HG02642 (cell line): Measurements from ENCODE around the gene ZNF609.
A peak's percentile ranks its signal among the peaks of the same experiment; 100 is the strongest.
"Not testable (repeated sequence)": the region's sequence is repeated elsewhere in the genome, so short reads cannot be mapped to it uniquely, and the experiment has no call there.

Experiments used
- ATAC-seq: cut with Tn5 transposase; IDR thresholded peaks from one replicate; pipeline ENCODE4 v1.9.1; 2021; ENCODE audit warnings: mild to moderate bottlenecking; ENCODE audit not compliant: unreplicated experiment, poor library complexity

ZNF609 gene

DNA sequence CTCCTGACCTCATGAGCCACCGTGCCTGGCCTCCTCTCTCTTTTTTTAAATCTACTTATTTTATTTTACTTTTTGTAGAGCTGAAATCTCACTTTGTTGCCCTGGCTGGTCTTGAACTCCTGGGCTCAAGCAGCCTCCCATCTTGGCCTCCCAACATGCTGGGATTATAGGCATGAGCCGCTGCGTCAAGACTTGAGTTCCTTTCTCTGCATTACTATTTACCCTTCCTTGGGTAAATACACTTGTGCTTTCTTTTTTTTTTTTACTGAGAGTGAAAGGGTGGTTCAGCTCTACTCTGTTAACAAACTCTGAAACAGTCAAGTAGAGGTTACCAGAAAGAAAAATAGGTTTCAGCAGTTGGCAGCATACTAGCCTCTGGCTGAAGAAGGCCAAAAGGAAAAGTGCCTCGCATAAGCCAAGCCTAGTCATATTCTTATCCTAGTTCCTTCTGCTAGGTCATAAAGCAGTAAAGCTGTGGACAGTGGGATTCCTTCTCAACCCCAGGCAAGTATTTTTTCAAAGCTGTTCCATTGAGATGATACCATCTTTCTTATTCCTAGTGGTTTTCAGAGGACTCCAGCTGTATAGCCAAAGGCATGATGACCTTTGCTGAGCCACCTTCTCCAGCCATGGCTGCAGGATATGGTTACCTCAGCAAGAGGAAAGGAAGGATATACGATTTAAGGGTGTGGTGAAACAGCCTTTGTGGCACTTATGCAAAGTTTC lies 179.9 kb downstream of the ZNF609 start:
- no peak for ATAC-seq

DNA sequence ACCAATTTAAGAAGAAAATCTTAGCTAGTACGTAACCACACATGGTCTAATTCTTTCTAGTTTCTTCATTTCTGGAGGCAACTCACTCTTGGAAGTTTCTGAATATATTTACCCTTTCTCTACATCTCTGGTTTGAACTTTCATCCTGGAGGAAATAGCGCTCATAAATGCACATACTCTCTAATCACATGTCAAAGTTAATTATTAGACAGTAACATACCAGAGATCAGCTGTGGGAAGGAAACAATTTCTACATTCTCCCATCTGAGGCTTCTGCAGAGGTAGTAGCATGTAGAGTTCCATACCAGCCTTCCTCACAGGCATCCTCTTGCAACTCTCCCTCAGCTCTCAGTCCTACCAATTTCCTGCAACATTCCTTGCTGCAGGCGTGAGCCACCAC lies 182.5 kb downstream of the ZNF609 start:
- ATAC-seq: no peak

DNA sequence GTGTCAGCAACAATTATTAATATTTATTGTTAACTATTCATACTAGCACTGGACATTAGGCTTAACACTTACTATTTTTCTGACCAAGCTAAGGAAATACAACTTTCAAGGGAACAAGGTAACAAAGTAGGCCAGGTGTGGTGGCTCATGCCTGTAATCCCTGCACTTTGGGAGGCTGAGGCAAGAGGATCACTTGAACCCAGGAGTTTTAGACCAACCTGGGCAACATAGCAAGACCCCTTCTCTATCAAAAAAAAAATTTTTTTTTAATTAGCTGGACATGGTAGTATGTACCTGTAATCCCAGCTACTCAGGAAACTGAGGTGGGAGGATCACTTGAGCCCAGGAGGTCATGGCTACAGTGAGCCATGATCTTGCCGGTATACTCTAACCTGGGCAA lies 183.3 kb downstream of the ZNF609 start:
- ATAC-seq: no peak

DNA sequence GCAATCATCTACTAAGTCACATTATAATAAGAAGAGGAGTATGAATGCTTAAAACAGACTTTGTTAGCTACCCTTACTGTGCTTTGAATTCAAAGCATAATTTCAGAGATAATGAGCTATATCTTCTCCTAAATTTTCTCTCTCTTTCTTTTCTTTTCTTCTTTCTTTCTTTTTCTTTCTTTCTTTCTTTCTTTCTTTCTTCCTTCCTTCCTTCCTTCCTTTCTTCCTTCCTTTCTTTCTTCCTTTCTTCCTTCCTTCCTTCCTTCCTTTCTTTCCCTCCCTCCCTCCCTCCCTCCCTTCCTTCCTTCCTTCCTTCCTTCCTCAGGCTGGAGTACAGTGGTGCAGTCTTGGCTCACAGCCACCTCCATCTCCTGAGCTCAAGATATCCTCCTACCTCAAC lies 184.4 kb downstream of the ZNF609 start:
- not testable (repeated sequence) for ATAC-seq

DNA sequence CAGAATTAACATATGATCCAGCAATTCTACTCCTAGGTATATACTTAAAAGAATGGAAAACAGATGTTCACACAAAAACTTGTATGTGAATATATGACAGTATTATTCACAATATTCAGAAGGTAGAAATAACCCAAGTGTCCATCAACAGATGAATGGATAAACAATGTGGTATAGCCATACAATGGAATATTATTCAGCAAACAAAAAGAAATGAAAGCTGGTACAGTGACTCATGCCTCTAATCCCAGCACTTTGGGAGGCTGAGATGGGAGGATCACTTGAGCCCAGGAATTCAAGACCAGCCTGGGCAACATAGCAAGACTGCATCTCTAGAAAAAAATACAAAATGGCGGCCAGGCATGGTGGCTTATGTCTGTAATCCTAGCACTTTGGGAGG lies 185.6 kb downstream of the ZNF609 start:
- no peak for ATAC-seq

- no peak for ATAC-seq
Observed at GRCh38 chr15:64647367-64647766, 187.0 kb downstream of the ZNF609 start.

DNA sequence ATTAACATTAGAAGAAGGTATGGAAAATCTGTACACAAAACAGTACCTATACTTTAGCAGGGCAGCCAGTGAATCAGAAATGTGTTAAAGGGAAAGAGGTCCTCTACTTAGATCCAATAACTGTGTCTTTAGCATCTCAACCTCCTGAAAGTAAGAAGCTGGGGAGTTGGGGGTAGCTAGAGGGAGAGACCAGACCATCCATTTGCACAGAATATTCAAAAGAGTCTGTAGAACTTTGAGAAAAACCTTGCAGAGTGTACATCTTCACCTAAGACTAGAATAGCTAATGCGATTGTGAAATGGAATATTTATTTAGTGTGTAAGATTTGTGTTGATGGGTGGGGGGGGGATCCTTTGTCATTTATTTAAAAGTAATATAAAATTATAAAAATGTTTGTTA lies 190.2 kb downstream of the ZNF609 start:
- no peak for ATAC-seq

- peak; percentile 73 for ATAC-seq
Observed at GRCh38 chr15:64651601-64652191, 191.3 kb downstream of the ZNF609 start.

DNA sequence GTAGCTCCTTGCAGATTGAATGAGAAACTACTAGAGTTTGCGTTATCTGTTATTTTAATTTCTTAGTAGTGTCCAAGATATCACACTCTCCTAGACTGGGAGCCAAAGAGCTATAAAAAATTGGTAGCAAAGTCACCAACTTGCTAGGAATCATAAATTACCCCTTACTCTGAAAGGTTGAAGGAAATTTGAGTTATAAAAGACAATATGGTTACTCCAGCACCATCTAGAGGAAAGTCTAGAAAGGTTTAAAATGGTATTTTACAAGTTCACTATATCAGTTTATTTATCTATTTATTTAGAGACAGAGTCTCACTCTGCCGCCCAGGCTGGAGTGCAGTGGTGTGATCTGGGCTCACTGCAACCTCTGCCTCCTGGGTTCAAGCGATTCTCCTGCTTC lies 193.4 kb downstream of the ZNF609 start:
- no peak for ATAC-seq

DNA sequence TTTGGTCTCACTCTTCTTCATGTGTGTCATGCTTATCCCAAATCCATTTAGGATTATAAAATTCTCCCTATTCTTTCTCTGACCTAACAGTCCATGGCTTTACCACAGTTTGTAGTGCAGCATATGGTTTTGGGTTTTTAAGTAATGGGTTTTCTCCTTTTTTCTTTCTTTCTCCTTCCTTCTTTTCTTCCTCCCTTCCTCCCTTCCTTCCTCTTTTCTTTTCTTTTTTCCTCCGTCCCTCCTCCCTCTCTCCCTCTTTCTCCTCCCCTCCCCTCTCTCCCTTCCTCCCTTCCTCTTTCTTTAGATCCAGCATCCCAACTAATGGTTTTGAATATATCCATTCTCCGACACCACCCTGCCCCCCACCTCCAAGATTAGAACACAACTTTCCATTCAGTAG lies 196.1 kb downstream of the ZNF609 start:
- ATAC-seq: no peak

- peak; percentile 55 for ATAC-seq
Observed at GRCh38 chr15:64665179-64665578, 204.8 kb downstream of the ZNF609 start.

DNA sequence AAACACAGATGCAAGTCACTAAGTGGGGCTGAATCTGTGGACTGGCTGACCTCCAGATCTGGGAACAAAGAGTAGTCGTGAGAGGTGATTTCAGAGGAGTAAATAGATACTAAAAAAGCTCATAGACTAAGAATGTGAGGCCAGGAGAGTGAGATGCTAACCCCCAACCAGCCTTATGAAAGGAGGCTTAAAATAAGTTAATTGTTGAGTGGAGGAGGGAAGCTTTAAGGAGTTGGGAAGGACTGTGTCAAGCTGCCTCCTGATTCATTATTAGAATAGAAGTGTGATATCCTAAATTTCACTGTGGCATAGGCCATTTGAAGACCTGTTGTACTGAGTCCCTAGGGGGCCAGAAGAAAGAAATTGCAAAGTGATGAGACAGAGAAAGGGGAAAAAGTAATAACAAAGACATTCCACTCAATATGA lies 207.4 kb downstream of the ZNF609 start:
- ATAC-seq: no peak

DNA sequence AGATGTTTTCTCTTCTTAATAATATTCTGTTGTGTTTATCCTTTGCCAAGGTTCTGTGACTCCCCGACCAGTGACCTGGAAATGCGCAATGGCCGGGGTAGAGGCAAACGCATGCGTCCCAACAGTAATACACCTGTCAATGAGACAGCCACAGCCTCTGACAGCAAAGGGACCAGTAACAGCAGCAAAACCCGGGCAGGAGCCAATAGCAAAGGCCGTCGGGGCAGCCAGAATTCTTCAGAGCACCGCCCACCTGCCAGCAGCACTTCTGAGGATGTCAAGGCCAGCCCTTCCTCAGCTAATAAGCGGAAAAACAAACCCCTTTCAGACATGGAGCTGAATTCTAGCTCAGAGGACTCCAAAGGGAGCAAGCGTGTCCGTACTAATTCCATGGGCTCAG lies 213.5 kb downstream of the ZNF609 start:
- no peak for ATAC-seq

DNA sequence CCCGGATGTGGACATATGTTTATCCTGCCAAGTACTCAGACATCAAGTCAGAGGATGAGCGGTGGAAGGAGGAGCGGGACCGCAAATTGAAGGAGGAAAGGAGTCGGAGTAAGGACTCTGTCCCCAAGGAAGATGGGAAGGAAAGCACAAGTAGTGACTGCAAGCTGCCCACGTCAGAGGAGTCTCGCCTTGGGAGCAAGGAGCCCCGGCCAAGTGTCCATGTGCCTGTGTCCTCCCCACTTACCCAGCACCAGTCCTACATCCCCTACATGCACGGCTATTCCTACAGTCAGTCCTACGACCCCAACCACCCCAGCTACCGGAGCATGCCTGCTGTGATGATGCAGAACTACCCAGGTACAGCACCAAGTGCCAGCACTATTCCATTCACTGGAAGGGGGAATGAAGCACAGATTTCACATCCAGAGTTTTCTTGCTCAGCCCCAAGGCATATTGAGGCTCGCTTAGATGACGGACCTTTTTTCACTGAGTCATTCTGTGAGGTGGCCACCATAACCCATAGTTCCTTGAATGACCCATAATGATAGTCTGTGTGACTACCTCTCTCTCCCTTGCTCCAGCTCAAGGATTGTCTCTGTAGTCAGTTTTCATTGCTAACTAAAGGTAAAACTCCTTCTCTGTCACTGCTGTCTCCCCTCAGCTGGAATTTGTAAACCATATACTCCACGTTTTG lies 217.9 kb downstream of the ZNF609 start:
- no peak for ATAC-seq

DNA sequence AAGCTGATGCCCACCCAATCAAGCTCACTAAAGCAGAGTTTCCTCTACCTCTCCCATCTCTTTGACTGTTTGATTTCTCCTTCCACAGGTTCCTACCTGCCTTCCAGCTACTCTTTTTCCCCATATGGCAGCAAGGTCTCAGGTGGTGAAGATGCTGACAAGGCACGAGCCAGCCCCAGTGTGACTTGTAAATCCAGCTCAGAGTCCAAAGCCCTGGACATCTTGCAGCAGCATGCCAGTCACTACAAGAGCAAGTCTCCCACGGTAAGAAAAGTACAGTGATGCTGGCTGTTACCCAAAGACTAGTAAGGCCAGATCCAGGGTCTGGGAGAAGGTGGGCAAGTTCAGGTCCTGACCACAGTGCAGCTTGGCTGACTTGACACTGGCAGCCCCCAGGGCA lies 219.7 kb downstream of the ZNF609 start:
- no peak for ATAC-seq

- no peak for ATAC-seq
Observed at GRCh38 chr15:64681424-64682024, 221.1 kb downstream of the ZNF609 start.

GRCh38 chr15:64682255-64682654 lies 221.9 kb downstream of the ZNF609 start:
- ATAC-seq: no peak

DNA sequence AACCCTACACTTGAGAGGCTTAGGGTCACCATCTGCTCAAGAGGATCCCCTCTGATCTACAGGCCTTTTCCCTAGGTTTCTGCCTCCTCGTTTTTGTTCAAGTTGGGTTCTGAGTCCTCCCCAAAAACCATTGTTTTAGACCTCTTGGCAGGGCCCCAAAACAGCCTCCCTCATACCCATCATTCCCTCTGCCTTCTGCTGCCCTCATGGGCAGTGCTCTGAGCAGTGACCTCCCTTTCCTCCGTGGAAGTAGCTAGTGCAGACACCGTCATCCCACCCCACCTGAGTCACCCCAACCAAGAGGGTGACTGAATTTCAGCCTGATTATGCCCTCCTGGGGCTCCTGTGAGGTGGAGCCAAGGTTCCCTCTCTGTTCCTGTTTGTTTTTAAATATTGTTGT lies 223.0 kb downstream of the ZNF609 start:
- ATAC-seq: no peak

GRCh38 chr15:64685230-64685888 lies 225.0 kb downstream of the ZNF609 start:
- no peak for ATAC-seq

DNA sequence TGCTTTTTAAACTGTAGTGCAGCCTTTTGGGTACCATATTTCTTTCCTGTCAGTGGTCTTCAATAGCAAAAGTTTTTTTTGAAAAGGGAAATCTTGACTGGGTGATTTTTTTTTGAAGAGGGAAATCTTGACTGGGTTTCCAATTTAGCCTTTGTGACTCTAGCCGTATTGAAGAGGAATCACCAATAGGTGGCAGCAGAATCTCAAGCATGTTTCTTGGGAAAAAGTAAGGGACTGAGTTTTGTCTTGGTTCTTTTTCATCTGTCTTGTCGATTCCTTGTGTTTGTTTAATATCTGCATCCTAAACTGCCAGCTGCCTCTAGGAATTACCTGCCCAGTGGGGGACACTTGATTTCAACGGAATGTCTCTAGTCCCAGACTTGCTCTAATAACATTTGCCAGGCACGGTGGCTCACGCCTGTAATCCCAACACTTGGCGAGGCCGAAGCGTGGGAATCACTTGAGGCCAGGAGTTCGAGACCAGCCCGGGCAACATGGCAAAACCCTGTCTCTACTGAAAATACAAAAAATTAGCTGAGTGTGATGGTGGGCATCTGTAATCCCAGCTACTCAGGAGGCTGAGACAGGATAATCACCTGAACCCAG lies 225.9 kb downstream of the ZNF609 start:
- no peak for ATAC-seq
